ENCODE data around the gene CMTM8. TPM values are rescaled to one million over a fixed set of nuclear protein-coding genes. Genes with fewer than 3 reads are reported as not detected.
A peak's percentile ranks its signal among the peaks of the same experiment; 100 is the strongest.

CMTM8 gene
- total RNA-seq, 1 experiment from 2014 or later: 28.5 TPM

GRCh38 chr3:32373276-32373675 is 134.8 kb downstream of the CMTM8 start:
- no peaks in the 10 kb centered on the region for H3K4me1 ChIP-seq
- H3K27me3 ChIP-seq (replicated peaks; ENCODE audit: control insufficient read depth, insufficient read depth, low read length): no peaks in the 10 kb centered on the region
- no peak overlapping the region for H3K4me3 ChIP-seq (ENCODE audit: low read depth, low read length)
- no peaks in the 10 kb centered on the region for H3K36me3 ChIP-seq (ENCODE audit: control insufficient read depth, insufficient read depth, low read length)
- no peaks in the 10 kb centered on the region for H3K9me3 Mint-ChIP-seq (ENCODE audit: unreplicated experiment)
- H3K36me3 Mint-ChIP-seq (ENCODE audit: insufficient read depth, unreplicated experiment): peaks cover 15% of the 10 kb centered on the region
- no peaks in the 10 kb centered on the region for H3K4me1 Mint-ChIP-seq (ENCODE audit: low read depth, unreplicated experiment)
- H3K4me3 Mint-ChIP-seq (ENCODE audit: unreplicated experiment): no peak overlapping the region
- ChIA-PET POLR2A (no interaction called here), CTCF (no interaction called here)
- DNase-seq: no peak
- no peaks in the 10 kb centered on the region for H3K27me3 Mint-ChIP-seq (ENCODE audit: insufficient read depth, unreplicated experiment)
- no peak overlapping the region for H3K27ac Mint-ChIP-seq (ENCODE audit: unreplicated experiment)
- no peaks in the 10 kb centered on the region for H3K9me3 ChIP-seq
- intact Hi-C loops (cut with micrococcal nuclease; ENCODE audit: unreplicated experiment): no loop called here
- no TSS peak for BruUV-seq (replicated peaks)
- no peak for TF ChIP-seq CTCF (IDR thresholded peaks at IDR 0.05; ENCODE audit: insufficient read depth in 1 of 2, low read depth in 1 of 2, low read length in 1 of 2, severe bottlenecking in 1 of 2, unreplicated experiment in 1 of 2)

- H3K4me1 ChIP-seq: no peaks in the 10 kb centered on the region
- no peak overlapping the region for H3K27ac Mint-ChIP-seq (ENCODE audit: unreplicated experiment)
- H3K4me3 ChIP-seq (ENCODE audit: low read depth, low read length): no peak overlapping the region
- no peaks in the 10 kb centered on the region for H3K27me3 Mint-ChIP-seq (ENCODE audit: insufficient read depth, unreplicated experiment)
- no peaks in the 10 kb centered on the region for H3K4me1 Mint-ChIP-seq (ENCODE audit: low read depth, unreplicated experiment)
- CTCF ChIA-PET: no interaction called here
- no peak for TF ChIP-seq CTCF (IDR thresholded peaks at IDR 0.05; ENCODE audit: insufficient read depth in 1 of 2, low read depth in 1 of 2, low read length in 1 of 2, severe bottlenecking in 1 of 2, unreplicated experiment in 1 of 2)
- no peaks in the 10 kb centered on the region for H3K36me3 ChIP-seq (ENCODE audit: control insufficient read depth, insufficient read depth, low read length)
- DNase-seq: no peak
- peaks cover 15% of the 10 kb centered on the region for H3K36me3 Mint-ChIP-seq (ENCODE audit: insufficient read depth, unreplicated experiment)
- BruUV-seq (replicated peaks): no TSS peak
- no peak overlapping the region for H3K4me3 Mint-ChIP-seq (ENCODE audit: unreplicated experiment)
- intact Hi-C loops (cut with micrococcal nuclease; ENCODE audit: unreplicated experiment): no loop called here
- H3K27me3 ChIP-seq (replicated peaks; ENCODE audit: control insufficient read depth, insufficient read depth, low read length): no peaks in the 10 kb centered on the region
- POLR2A ChIA-PET: no interaction called here
- H3K9me3 Mint-ChIP-seq (ENCODE audit: unreplicated experiment): no peaks in the 10 kb centered on the region
- H3K9me3 ChIP-seq: no peaks in the 10 kb centered on the region
Measured at GRCh38 chr3:32373844-32374243, 135.4 kb downstream of the CMTM8 start.

GRCh38 chr3:32374788-32375595 is 136.5 kb downstream of the CMTM8 start:
- Mint-ChIP-seq H3K4me3 (ENCODE audit: unreplicated experiment) (no peak overlapping the region), H3K27me3 (ENCODE audit: insufficient read depth, unreplicated experiment) (no peaks in the 10 kb centered on the region), H3K36me3 (ENCODE audit: insufficient read depth, unreplicated experiment) (peaks cover 9% of the 10 kb centered on the region), H3K9me3 (ENCODE audit: unreplicated experiment) (no peaks in the 10 kb centered on the region), H3K4me1 (ENCODE audit: low read depth, unreplicated experiment) (no peaks in the 10 kb centered on the region), H3K27ac (ENCODE audit: unreplicated experiment) (no peak overlapping the region)
- Histone ChIP-seq H3K27me3 (replicated peaks; ENCODE audit: control insufficient read depth, insufficient read depth, low read length) (no peaks in the 10 kb centered on the region), H3K4me3 (ENCODE audit: low read depth, low read length) (no peak overlapping the region), H3K4me1 (no peaks in the 10 kb centered on the region), H3K9me3 (no peaks in the 10 kb centered on the region), H3K36me3 (ENCODE audit: control insufficient read depth, insufficient read depth, low read length) (no peaks in the 10 kb centered on the region)
- intact Hi-C loops (cut with micrococcal nuclease; ENCODE audit: unreplicated experiment): loop anchor here (1.0 kb wide), 1 partner anchor 25 kb away; no protein-coding TSS in a partner anchor
- peak; percentile 48 to 61 for TF ChIP-seq CTCF (IDR thresholded peaks at IDR 0.05; ENCODE audit: insufficient read depth in 1 of 2, low read depth in 1 of 2, low read length in 1 of 2, severe bottlenecking in 1 of 2, unreplicated experiment in 1 of 2)
- ChIA-PET CTCF (interaction anchor here (1.0 to 1.1 kb wide), 2 partner anchors 65 to 79 kb away, joined by 3 to 4 read pairs; no protein-coding TSS in a partner anchor), POLR2A (no interaction called here)
- peak; percentile 62 to 75 for DNase-seq
- BruUV-seq (replicated peaks): no TSS peak
